ENCODE data around the gene PPP1R13L. TPM values are rescaled to one million over a fixed set of nuclear protein-coding genes. Genes with fewer than 3 reads are reported as not detected.

Gene PPP1R13L
- total RNA-seq, 1 experiment from 2014 or later: 27.8 TPM

DNA sequence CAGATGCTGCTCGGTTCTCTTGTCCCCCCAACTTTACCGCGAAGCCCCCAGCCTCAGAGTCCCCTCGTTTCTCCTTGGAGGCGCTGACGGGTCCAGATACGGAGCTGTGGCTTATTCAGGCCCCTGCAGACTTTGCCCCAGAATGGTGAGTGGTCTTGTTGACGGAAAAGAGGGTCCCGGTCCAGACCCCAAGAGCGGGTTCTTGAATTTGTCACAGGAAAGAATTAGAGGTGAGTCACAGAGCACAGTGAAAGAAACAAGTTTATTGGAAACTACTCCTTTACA, 2.2 kb upstream of the PPP1R13L start:
- DNase-seq (ENCODE audit: low spot score): no peak

DNA sequence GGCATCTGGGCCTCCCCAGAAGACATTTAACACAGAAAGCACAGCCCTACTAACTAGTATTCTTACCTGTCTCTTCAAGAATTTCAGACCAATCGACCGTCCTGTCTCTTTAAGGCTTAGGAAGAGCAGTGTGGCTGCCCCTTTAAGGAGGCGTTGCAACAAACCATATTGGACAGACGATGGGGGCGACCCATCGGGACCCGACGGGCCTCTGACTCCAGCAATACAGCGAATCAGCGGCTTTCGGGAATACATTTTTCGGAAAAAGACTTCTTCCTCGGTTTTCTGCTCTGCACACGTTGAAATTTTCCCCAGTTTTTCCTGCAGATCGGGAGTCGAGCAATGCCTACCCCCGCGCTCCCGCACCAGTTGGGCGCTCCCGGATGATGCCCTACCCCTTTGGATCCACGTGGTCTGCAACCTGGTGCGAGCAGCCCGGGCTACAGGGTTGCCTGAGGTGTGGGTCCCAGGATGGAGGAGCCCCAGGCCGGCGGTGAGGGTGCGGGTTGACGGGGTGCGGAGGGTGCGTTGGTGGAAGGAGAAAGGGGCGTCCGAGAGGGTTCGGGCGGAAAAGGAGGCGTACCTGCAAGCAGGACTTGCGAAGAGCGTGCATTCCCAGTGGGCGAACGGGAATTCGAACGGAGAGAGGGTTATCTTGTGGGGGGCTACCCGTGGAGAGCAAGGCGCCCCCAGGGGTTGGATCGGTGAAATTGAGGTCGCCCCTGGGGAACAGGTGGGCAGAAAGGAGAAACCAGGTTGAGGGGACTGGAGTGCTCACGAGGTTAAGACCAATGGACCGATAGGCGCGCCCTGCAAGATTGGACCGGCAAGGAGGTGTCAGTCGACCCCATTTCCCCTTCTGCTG, 1.6 kb upstream of the PPP1R13L start, which contains the start of gene POLR1G:
Gene POLR1G (plus strand): TSS at position 419 of the 865 bp plus-strand sequence. CDS start 53 bp downstream, at position 472.
- DNase-seq (ENCODE audit: low spot score): peak; percentile 74

DNA sequence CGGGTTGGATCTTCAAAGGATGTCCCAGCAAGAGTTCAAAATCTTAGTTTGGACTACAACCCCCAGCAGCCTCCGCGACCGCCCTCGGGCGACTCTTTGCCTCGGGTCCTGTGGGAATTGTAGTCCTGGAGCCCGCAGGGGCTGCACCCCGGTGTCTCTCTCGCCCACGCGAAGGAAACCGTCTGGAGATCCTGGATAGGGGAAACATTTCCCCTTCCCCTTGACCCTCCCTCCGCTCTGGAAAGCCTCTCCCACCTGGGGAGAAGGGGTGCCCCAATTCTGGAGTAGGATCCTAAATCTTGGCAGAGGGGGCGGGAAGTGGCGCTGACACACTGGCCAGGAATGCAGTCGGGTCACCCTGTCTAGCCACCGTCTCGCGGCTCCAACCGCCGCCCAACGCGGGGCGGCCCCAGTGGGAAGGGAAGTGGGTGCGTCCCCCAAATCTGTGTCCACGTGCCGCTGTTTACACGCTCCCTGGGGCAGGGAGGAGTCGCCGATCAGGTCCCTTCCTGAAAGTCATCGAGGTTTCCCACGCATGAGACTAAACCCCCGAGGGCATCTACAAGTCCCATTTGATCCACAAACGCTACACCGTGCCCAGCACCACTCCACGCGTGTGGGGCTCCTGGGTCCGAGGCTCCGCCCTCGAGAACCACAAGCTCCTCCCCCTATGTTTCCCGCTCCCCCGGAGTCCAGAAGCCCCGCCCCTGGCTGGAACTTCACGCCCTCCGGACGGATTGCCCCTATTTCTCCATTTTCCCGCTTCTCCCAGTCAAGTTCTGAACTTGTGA, 761 bp upstream of the PPP1R13L start:
- DNase-seq (ENCODE audit: low spot score): peak; percentile 78

DNA sequence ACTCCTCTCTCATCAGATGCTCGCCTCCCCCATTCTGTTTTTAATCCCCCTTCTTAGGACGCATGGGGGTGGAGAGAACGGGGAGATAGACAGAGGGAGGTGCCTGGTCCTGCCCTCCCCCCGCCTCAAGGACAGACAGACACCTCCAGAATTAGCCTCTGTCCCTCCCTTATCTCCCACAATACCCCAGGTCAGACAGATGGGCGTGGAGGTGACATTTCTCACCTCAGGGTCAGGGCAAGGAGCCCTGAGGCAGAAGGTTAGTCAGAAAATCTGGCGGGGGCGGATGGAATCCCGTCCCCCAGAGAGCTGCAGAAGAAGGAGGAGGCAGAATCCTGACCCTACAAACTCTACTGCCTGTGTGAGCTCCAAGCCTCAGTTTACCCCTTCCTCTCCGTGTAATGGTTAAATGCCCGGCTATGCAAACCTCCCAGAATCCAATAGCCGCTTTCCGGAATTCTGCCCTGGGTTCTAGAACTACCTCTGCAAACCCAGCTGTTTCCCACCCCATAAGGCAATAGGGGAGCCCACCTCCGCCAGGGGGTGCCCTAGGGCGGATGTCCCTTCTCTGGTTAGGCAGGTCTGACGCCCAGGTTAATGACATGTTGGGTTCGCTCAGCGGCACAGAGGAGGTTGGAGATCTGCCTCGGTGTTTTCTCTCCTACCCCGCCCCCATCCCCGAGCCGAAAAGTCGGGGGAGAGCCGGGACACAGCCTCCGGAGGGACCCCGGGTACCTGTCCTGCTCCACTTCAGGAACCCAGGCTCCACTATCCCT, 900 bp downstream of the PPP1R13L start:
- DNase-seq (ENCODE audit: low spot score): peak; percentile 52

DNA sequence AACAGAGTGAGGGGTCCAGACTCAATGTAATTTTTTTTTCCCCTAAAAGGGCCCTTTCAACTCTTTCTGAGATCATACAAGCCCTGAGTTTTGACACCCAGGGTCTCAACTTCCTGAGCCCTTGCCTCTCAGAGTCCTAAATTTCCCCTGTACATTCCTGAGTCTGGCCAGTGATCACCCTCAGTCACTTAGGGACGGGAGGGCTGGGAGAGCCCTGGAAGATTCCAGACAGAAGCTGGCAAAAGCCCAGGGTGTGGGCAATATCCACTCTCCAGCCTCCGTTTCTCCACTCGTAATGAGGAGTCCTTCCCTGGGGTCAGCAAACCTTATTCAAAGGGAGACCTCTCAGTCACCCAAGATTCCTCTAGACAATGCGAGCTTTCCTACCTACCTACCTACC, 1.6 kb downstream of the PPP1R13L start:
- no peak for DNase-seq (ENCODE audit: low spot score)

DNA sequence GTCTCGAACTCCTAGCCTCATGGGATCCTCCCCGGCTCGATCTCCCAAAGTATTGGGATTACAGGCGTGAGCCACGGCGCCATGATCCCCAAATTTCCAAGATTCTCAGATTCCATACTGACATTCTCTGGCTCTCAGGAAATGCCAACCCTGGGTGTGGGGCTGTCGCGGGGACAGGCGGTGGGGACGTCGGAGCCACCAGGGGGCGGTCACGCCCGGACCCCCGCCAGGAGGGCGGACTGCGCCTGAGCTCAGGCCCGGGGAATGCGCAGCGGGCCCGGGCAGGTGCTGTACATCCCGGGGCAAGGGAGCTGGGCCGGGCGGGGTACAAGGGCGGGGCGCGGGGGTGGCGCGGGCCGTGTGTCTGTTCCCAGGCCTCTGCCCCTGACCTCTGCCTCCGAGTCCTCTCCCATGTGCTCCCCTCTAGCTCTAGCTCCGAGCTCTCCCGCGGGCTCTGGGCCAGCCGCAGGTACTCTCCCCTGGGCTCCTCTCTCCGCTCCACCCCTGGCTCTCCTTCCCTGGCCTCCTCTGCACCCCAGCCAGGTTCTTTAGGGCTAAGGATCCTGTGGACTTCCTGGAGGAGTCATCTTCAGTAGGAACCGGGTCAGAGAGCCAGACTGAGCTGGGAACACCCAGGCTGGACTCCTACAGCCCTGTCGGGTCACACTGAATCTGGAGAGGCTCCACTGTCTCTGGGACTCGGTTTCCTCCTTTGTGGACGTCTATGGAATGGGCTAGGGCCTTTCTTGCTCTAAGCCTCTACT, 2.4 kb downstream of the PPP1R13L start:
- DNase-seq (ENCODE audit: low spot score): peak; percentile 50

GRCh38 chr19:45401815-45402214, 3.1 kb downstream of the PPP1R13L start:
- no peak for DNase-seq (ENCODE audit: low spot score)

- no peak for DNase-seq (ENCODE audit: low spot score)
Observed at GRCh38 chr19:45400192-45400591, 4.7 kb downstream of the PPP1R13L start.

DNA sequence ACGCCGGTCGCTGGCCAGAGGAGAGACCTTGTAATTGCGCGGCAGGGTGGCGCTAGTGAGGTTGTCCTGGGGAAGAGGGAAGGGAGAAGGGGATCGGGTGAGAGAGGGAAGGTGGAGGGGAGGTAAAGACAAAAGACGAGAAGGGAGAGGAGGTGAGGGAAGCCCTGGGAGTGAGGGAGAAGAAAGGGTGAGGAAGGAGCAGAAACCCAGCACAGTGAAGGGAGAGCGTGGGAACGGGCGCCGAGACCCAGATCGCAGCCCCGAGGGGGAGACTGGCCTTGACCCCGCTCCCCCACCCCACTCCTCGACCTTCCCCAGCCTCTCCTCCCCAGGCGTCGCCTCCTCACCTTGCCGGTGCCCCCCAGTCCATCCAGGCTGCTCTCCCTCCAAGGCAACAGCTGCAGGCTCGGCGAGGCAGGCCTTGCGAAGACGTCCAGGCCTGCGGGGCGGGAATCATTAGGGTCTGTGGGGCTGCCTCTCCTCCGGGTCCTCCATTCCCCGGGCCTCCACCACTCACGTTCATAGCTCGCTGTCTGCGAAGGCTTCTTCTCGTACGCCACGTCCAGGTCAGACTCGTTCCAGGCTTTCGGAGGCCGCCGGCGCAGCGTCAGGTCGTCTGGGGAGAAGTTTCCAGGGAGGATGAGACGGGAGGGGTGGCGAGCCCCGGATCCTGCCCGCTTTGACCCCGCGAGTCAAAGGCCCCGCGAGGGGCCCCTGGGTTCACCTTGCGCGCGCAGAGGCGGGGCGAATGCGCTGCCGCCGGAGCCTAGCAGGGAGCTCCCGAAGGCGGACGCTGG, 8.8 kb downstream of the PPP1R13L start:
- DNase-seq (ENCODE audit: low spot score): no peak

DNA sequence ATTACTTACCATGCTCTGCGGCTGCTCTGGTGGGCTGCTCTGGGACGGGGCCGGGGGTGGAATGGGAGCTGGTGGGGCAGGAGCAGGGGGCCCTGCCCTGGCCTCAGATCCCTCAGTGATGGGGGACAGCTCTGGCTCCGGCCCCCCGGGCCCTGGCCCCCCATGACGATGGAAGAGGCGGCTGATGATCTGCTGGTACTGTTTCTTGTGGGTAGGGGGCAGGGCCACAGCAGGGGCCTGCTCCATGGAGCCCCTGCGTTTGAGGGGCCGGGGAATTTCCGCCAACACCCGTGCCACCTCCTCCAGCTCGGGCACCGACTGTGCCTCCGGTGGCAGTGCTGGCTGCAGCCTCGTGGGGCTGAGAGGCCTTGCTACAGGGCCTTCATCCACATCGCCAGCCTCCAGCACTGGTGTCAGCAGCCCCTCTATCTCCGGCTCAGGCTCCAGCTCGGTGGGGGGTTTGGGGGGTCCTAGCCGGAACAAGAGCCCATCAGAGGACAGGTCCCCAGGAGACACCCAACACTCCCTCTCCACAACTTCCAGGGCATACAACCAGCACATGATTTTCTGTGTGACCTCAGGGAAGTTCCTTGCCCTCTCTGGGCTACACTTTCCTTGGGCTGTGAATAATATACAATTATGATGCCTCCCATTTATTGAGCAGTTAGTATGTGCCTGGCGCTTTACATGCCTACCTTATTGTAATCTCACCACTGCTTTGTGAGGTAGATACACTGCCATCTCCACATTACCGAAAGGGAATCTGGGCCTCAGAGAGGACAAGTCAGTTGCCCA, 12.8 kb downstream of the PPP1R13L start:
- DNase-seq (ENCODE audit: low spot score): no peak

- DNase-seq (ENCODE audit: low spot score): no peak
Observed at GRCh38 chr19:45391346-45391745, 13.5 kb downstream of the PPP1R13L start.

DNA sequence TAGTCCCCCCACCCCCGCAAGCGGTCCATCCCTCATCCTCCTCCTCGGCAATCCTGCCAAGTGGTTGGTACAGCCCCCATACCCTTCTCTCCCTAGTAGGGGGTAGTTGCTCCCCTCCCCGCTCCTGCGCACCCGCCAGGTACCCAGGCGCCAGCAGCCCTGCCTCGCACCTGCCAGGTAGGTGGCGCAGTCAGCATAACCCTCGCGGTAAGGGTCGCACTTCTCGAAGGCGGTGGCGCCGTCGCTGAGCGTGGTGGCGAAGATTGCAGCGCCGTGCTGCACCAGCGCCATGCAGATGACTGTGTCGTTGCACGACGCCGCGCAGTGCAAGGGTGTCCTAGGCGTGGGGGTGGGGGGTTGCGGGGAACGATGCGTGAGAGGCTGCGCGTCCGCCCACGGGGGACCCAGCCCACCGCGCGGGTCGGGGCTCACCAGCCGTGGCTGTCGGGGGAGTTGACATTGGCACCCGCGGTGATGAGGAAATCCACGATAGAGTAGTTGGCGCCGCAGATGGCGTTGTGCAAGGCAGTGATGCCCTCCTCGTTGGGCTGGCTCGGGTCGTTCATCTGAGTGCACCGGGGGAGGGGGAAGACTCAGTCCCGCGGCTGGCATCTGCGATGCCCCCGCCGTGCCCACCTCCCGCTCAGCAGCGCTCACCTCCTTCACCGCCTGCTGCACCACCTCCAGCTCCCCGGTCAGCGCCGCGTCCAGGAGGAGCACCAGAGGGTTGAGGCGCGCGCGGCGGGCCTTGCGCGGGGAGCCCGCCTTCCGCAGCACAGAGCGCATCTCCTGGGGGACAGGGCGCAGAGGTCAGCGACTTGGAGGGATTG, 19.3 kb downstream of the PPP1R13L start:
- DNase-seq (ENCODE audit: low spot score): no peak

GRCh38 chr19:45382426-45382825, 22.4 kb downstream of the PPP1R13L start:
- DNase-seq (ENCODE audit: low spot score): no peak

- no peak for DNase-seq (ENCODE audit: low spot score)
Observed at GRCh38 chr19:45380107-45380506, 24.8 kb downstream of the PPP1R13L start.

DNA sequence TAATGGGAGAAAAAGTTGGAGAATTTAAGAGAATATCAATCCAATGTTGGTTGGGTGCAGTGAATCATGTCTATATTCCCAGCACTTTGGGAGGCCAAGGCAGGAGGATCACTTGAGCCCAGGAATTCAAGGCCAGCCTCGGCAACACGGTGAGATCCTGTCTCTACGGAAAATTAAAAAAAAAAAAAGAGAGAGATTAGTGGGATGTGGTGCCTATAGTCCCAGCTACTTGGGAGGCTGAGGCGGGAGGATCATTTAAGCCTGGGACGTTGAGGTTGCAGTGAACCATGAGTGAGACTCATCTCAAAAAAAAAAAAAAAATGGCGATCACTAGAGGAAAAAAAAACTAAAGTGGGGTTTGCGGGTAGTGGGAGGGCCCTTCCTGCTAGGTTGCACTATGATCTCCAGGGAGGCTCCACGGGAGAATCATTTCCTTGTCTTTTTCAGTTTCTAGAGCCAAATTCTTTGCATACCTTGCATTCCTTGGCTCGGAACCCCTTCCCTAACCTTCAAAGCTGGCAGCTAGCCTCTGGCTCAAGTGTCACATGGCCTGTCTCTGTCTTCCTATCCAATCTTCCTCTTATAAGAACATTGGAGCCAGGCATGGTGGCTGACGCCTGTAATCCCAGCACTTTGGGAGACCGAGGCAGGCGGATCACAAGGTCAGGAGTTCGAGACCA, 28.7 kb downstream of the PPP1R13L start:
- peak; percentile 95 for DNase-seq (ENCODE audit: low spot score)

DNA sequence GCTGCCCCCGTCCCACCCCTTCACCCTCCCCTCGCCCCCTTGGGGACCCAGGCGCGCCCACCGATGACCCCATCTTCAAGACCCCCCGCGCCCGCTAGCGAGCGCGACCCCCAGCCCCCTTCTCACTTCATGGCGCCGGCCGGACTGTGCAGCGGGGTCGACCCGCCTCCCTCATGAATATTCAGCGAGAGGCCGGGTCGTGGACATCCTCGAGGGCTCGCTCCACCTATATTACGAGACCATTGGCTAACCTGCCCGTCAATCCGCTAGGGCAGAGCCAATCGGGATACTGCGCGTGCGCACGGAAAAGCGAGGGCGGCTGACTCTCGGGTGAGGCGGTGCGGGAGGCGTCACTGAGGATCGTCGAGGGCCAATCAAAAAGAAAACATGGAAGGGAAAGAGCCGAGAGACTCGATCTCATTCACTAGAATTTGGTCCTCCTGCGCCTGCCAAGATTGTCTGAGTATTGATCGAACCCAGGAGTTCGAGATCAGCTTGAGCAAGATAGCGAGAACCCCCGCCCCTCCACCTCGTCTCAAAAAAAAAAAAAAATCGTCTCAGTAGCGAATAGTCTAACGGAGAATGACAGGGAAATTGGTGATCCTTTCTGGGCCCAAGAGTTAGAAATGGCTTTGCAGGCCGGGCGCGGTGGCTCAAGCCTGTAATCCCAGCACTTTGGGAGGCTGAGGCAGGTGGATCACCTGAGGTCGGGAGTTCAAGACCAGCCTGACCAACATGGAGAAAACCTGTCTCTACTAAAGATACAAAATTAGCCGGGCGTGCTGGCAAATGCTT, 34.3 kb downstream of the PPP1R13L start, which contains the start of gene ERCC2:
Gene ERCC2 (minus strand): TSS at position 164 of the 795 bp plus-strand sequence. CDS start 33 bp downstream, at position 131.
- DNase-seq (ENCODE audit: low spot score): peak; percentile 89

DNA sequence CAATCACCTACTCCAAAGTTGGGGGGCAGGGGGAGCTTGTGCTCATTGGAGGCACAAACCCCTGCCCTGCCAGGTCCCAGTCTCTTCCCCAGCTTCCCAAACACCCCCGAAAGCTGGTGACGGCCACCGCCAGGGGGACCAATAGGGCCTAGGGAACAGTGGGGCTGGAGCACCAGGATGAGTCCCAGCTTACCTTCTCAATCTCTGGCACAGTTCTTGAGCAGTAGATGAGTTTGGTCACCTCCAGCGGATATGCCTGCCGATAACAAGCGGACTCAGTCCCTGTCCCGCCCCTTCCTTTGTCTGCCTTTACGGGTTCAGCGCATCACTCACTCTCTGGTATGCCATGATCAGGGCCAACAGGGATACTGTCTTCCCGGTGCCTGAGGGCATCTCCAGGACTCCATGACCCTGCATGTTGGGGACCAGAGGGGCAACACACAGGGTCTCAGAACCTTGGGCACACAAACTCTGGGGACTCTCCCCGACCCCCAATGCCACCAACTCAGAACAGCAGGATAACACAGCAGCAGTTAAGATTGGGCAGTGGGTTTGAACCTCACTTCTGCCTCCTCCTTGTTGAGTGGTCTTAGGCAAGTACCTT, 36.0 kb downstream of the PPP1R13L start:
- no peak for DNase-seq (ENCODE audit: low spot score)
